ENCODE data around the gene PHF19. TPM values are rescaled to one million over a fixed set of nuclear protein-coding genes. Genes with fewer than 3 reads are reported as not detected.

PHF19 gene
- total and polyA plus RNA-seq, 3 experiments from 2014 or later, result 8.3 to 214 (median 206) TPM

- no peak for DNase-seq
- Mint-ChIP-seq H3K4me3 (peak overlapping the region in 4 of 7 donors; percentile 74 to 90 (median 76)), H3K27ac (peak overlapping the region; percentile 67 to 98 (median 96)), H3K27me3 (no peaks in the 10 kb centered on the region), H3K4me1 (peaks cover 60 to 92% (median 65%) of the 10 kb centered on the region in 3 donors), H3K36me3 (peaks cover 0 to 4% (median 0%) of the 10 kb centered on the region in 3 donors), H3K9me3 (no peaks in the 10 kb centered on the region)
- H3K9me3 ChIP-seq (ENCODE audit: low read length), result no peaks in the 10 kb centered on the region
- H3K27me3 ChIP-seq (ENCODE audit: insufficient read depth, low read length, poor library complexity, severe bottlenecking), result no peaks in the 10 kb centered on the region
- no peak overlapping the region for H3K4me3 ChIP-seq (ENCODE audit: low read length)
- H3K27ac ChIP-seq (ENCODE audit: low read depth, low read length), result no peak overlapping the region
- POLR2A ChIA-PET, result interaction anchor here (0.6 to 5.6 kb wide), 13 partner anchors 9 to 43 kb away, joined by 3 to 116 read pairs (median 10); partner anchors contain the start of genes PHF19 and TRAF1
- CTCF ChIA-PET, result interaction anchor here (0.9 to 5.9 kb wide), 9 partner anchors 9 to 42 kb away, joined by 3 to 38 read pairs (median 4); no protein-coding TSS in a partner anchor
- no peaks in the 10 kb centered on the region for H3K36me3 ChIP-seq (ENCODE audit: insufficient read depth, low read length)
- H3K4me1 ChIP-seq (ENCODE audit: insufficient read depth, low read length), result peaks cover 82% of the 10 kb centered on the region
These were observed 16.8 kb upstream of the PHF19 start for GRCh38 chr9:120893611-120894307.

- H3K4me1 Mint-ChIP-seq, result peaks cover 57 to 91% (median 63%) of the 10 kb centered on the region in 3 donors
- H3K27me3 ChIP-seq (ENCODE audit: insufficient read depth, low read length, poor library complexity, severe bottlenecking), result no peaks in the 10 kb centered on the region
- H3K27ac Mint-ChIP-seq, result peak overlapping the region; percentile 67 to 98 (median 96)
- H3K4me3 Mint-ChIP-seq, result peak overlapping the region; percentile 1 to 90 (median 74)
- DNase-seq, result peak; percentile 34 to 83 (median 59)
- ChIA-PET CTCF (interaction anchor here (0.8 to 5.9 kb wide), 13 partner anchors 9 to 43 kb away, joined by 3 to 38 read pairs (median 4); partner anchors contain the start of gene PHF19), POLR2A (interaction anchor here (0.6 to 5.6 kb wide), 14 partner anchors 8 to 43 kb away, joined by 3 to 116 read pairs (median 10); partner anchors contain the start of genes PHF19 and TRAF1)
- no peaks in the 10 kb centered on the region for H3K36me3 ChIP-seq (ENCODE audit: insufficient read depth, low read length)
- no peaks in the 10 kb centered on the region for H3K9me3 ChIP-seq (ENCODE audit: low read length)
- H3K4me1 ChIP-seq (ENCODE audit: insufficient read depth, low read length), result peaks cover 88% of the 10 kb centered on the region
- H3K27ac ChIP-seq (ENCODE audit: low read depth, low read length), result no peak overlapping the region
- H3K9me3 Mint-ChIP-seq, result no peaks in the 10 kb centered on the region
- H3K36me3 Mint-ChIP-seq, result peaks cover 0 to 1% (median 0%) of the 10 kb centered on the region in 3 donors
- peak overlapping the region; percentile 4 for H3K4me3 ChIP-seq (ENCODE audit: low read length)
- H3K27me3 Mint-ChIP-seq, result no peaks in the 10 kb centered on the region
These were observed 16.0 kb upstream of the PHF19 start for GRCh38 chr9:120892748-120893610.

DNA sequence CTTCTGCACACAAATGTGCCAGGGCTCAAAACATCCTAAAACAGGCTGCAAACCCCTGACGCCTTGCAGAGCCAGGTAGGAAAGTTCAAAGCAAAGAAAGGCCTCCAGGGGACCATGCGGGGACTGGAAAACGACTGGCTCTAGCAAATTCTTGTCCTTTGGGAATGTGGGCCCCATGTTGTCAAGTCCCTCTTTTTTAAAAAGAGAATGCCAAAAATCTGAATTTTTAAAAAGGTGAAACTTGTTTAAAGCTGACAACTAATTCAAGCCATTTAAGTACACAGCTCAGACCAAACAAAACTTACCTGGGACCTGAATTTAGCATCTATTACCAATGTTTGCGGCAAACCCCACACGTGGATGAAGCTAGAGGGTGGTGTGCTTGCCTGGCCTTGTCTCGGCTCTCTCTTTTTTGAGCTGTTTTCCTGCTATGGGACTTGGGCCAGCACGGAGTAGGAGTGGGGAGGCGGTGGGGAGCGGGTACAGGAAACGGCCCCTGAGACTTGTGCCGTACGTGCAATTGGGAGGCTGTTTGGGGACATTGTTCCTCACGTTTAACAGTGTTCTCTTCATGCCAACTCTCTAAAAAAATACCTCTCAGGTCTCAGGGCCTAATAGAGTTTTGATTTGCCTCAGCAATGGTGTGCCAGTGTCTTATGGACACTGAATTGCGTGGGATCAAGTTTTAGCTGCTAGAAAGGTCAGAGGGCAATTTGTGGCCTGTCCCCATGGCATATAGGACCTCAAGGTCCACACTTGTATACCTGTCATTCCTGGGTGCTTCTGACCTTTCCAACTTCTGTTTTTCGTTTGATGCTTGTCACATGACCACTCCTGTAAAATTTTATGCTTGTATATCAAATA is 15.1 kb upstream of the PHF19 start:
- H3K4me3 ChIP-seq (ENCODE audit: low read length), result peak overlapping the region; percentile 48
- peaks cover 80% of the 10 kb centered on the region for H3K4me1 ChIP-seq (ENCODE audit: insufficient read depth, low read length)
- H3K27me3 Mint-ChIP-seq, result no peaks in the 10 kb centered on the region
- H3K27ac Mint-ChIP-seq, result peak overlapping the region; percentile 67 to 98 (median 96)
- peak in 1 of 5 donors; percentile 55 for DNase-seq
- no peaks in the 10 kb centered on the region for H3K27me3 ChIP-seq (ENCODE audit: insufficient read depth, low read length, poor library complexity, severe bottlenecking)
- H3K36me3 Mint-ChIP-seq, result peaks cover 0 to 1% (median 0%) of the 10 kb centered on the region in 3 donors
- no peaks in the 10 kb centered on the region for H3K9me3 ChIP-seq (ENCODE audit: low read length)
- ChIA-PET CTCF (interaction anchor here (0.7 to 5.9 kb wide), 14 partner anchors 11 to 43 kb away, joined by 3 to 38 read pairs (median 6); partner anchors contain the start of genes PHF19 and TRAF1), POLR2A (interaction anchor here (0.5 to 5.6 kb wide), 15 partner anchors 7 to 99 kb away, joined by 3 to 116 read pairs (median 9); partner anchors contain the start of genes FBXW2, PHF19 and TRAF1)
- peak overlapping the region; percentile 24 for H3K27ac ChIP-seq (ENCODE audit: low read depth, low read length)
- peak overlapping the region; percentile 12 to 90 (median 74) for H3K4me3 Mint-ChIP-seq
- no peaks in the 10 kb centered on the region for H3K36me3 ChIP-seq (ENCODE audit: insufficient read depth, low read length)
- peaks cover 53 to 85% (median 58%) of the 10 kb centered on the region in 3 donors for H3K4me1 Mint-ChIP-seq
- no peaks in the 10 kb centered on the region for H3K9me3 Mint-ChIP-seq

DNA sequence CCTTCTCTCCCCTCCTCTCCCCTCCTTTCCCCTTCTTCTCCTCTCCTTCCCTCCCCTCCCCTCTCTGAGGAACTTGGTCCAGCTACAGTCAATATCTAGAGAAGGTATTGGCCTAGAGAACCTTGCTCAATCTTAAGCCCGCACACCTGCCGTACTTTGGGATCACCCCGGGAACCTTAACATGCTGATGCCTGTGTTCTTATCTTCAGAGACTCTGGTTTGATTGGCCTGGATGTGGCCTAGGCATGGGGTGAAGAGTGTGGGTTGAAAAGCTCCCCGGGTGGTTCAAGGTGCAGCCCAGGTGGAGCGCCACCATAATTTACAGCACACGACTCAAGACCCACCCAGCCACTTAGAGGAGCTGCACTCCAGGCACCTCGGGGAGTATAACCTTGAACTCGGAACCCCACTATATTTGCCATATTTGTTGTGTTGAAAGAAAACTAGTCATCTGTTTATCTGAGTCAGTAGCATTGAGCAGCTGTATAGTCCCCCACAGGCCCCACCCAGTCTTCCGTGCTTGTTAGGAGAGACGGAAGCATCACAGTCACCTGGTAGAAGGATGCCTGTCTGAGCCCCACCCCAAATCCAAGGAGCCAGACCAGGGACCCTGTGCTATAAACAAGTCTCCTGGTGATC is 14.4 kb upstream of the PHF19 start:
- peak in 4 of 5 donors; percentile 31 to 78 (median 49) for DNase-seq
- no peaks in the 10 kb centered on the region for H3K9me3 ChIP-seq (ENCODE audit: low read length)
- H3K4me3 ChIP-seq (ENCODE audit: low read length), result peak overlapping the region; percentile 48
- peak overlapping the region; percentile 24 for H3K27ac ChIP-seq (ENCODE audit: low read depth, low read length)
- H3K36me3 ChIP-seq (ENCODE audit: insufficient read depth, low read length), result no peaks in the 10 kb centered on the region
- peak overlapping the region; percentile 67 to 98 (median 96) for H3K27ac Mint-ChIP-seq
- H3K9me3 Mint-ChIP-seq, result no peaks in the 10 kb centered on the region
- peaks cover 76% of the 10 kb centered on the region for H3K4me1 ChIP-seq (ENCODE audit: insufficient read depth, low read length)
- ChIA-PET POLR2A (interaction anchor here (0.5 to 5.6 kb wide), 15 partner anchors 8 to 98 kb away, joined by 3 to 116 read pairs (median 10); partner anchors contain the start of genes FBXW2, PHF19 and TRAF1), CTCF (interaction anchor here (0.7 to 5.9 kb wide), 12 partner anchors 11 to 44 kb away, joined by 3 to 38 read pairs (median 6); partner anchors contain the start of genes PHF19 and TRAF1)
- no peaks in the 10 kb centered on the region for H3K27me3 ChIP-seq (ENCODE audit: insufficient read depth, low read length, poor library complexity, severe bottlenecking)
- peaks cover 47 to 79% (median 51%) of the 10 kb centered on the region in 3 donors for H3K4me1 Mint-ChIP-seq
- peak overlapping the region; percentile 12 to 90 (median 74) for H3K4me3 Mint-ChIP-seq
- peaks cover 0 to 1% (median 0%) of the 10 kb centered on the region in 3 donors for H3K36me3 Mint-ChIP-seq
- H3K27me3 Mint-ChIP-seq, result no peaks in the 10 kb centered on the region

DNA sequence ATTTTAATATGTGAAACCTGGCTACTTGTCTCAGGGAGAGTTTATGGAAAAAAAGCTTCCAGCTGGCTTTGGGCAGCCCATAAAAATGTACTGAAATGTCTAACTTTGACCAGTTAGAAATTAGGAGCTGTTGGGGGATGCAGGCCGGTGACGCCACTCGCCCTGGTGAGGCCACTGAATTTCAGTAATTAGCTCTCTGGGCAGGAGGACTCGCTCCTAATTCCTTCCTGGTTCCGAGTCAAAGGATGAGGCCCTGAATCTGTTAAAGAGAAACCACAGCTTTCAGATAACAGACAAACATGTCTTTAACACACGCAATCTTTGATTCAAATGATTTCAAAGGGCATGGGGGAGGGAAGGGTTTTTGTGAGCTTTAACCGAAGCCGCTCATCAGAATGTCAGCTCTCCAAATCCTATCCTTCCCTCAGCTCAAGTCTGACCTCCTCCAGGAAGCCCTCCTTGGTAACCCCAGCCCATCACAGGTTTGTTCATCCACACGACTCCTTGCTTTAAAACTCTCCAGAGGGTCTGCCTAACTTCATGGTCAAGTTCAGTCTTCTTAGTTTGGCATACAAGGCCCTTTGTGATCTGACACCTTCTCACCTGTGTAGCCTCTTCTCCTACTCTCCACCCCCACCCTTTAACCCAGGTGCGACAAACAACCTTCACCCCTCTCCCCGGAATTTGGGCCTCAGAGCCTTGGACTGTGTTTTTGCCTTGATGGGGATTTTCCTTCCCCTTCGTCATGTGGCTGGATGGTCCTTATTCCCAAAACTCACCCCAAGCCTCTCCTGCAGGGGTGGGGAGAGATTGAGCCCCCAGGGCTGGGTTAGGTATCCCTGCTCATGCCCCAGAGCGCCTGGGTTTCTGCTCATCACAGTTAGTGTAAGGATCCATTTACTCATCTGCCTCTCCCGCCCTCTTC is 13.6 kb upstream of the PHF19 start:
- Mint-ChIP-seq H3K27ac (peak overlapping the region; percentile 67 to 98 (median 96)), H3K4me3 (peak overlapping the region; percentile 24 to 90 (median 74)), H3K9me3 (no peaks in the 10 kb centered on the region), H3K27me3 (no peaks in the 10 kb centered on the region), H3K4me1 (peaks cover 52 to 80% (median 56%) of the 10 kb centered on the region in 3 donors), H3K36me3 (peaks cover 0 to 2% (median 1%) of the 10 kb centered on the region in 3 donors)
- H3K4me1 ChIP-seq (ENCODE audit: insufficient read depth, low read length), result peaks cover 78% of the 10 kb centered on the region
- H3K27ac ChIP-seq (ENCODE audit: low read depth, low read length), result peak overlapping the region; percentile 24
- no peaks in the 10 kb centered on the region for H3K36me3 ChIP-seq (ENCODE audit: insufficient read depth, low read length)
- no peaks in the 10 kb centered on the region for H3K27me3 ChIP-seq (ENCODE audit: insufficient read depth, low read length, poor library complexity, severe bottlenecking)
- no peaks in the 10 kb centered on the region for H3K9me3 ChIP-seq (ENCODE audit: low read length)
- ChIA-PET POLR2A (interaction anchor here (0.5 to 5.6 kb wide), 20 partner anchors 7 to 97 kb away, joined by 3 to 116 read pairs (median 10); partner anchors contain the start of genes FBXW2, PHF19 and TRAF1), CTCF (interaction anchor here (0.9 to 5.9 kb wide), 14 partner anchors 10 to 49 kb away, joined by 3 to 38 read pairs (median 6); partner anchors contain the start of genes PHF19 and TRAF1)
- peak overlapping the region; percentile 48 for H3K4me3 ChIP-seq (ENCODE audit: low read length)
- peak in 2 of 5 donors; percentile 53 to 83 for DNase-seq
